ENCODE results near the gene LRG1. TPM values are rescaled to one million over a fixed set of nuclear protein-coding genes. Genes with fewer than 3 reads are reported as not detected.

LRG1 gene
- total RNA-seq, 2 donors from 2014 or later, result 0.41 to 13.5 TPM

DNA sequence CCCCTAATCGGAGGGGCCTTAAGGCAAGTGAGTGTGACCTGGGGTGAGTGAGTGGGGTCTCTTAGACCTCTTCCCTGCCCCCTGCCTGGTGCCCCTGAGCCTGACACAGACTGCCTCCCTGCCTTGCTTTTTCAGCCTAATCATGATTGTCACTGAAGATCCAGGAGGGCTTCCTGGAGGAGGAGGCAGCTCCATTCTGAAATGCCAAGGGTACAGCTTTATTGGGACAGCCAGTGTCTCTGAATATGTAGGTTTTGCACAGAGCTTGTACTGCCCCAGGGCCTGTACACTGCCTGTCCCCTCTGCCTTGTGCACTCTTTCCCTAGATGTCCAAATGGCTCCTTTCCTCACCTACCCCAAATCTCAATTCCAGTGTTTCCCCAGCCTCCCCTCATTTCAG, 45.7 kb upstream of the LRG1 start:
- H3K27me3 ChIP-seq (replicated peaks; ENCODE audit: insufficient read depth), result peaks cover 13% of the 10 kb centered on the region
- ATAC-seq (ENCODE audit: insufficient number of reproducible peaks, low FRiP score, low read depth) (no peak), DNase-seq (ENCODE audit: low spot score) (no peak)
- no peak overlapping the region for H3K4me3 ChIP-seq
- H3K4me1 ChIP-seq (ENCODE audit: control insufficient read depth in 1 of 2, low read depth in 2 of 2), result peaks cover 0 to 11% of the 10 kb centered on the region in 2 donors
- H3K9me3 ChIP-seq, result no peaks in the 10 kb centered on the region
- H3K27ac ChIP-seq, result no peak overlapping the region
- TF ChIP-seq, protein P1, sequence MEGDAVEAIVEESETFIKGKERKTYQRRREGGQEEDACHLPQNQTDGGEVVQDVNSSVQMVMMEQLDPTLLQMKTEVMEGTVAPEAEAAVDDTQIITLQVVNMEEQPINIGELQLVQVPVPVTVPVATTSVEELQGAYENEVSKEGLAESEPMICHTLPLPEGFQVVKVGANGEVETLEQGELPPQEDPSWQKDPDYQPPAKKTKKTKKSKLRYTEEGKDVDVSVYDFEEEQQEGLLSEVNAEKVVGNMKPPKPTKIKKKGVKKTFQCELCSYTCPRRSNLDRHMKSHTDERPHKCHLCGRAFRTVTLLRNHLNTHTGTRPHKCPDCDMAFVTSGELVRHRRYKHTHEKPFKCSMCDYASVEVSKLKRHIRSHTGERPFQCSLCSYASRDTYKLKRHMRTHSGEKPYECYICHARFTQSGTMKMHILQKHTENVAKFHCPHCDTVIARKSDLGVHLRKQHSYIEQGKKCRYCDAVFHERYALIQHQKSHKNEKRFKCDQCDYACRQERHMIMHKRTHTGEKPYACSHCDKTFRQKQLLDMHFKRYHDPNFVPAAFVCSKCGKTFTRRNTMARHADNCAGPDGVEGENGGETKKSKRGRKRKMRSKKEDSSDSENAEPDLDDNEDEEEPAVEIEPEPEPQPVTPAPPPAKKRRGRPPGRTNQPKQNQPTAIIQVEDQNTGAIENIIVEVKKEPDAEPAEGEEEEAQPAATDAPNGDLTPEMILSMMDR (IDR thresholded peaks at IDR 0.05), result no peak
- H3K36me3 ChIP-seq, result no peaks in the 10 kb centered on the region

DNA sequence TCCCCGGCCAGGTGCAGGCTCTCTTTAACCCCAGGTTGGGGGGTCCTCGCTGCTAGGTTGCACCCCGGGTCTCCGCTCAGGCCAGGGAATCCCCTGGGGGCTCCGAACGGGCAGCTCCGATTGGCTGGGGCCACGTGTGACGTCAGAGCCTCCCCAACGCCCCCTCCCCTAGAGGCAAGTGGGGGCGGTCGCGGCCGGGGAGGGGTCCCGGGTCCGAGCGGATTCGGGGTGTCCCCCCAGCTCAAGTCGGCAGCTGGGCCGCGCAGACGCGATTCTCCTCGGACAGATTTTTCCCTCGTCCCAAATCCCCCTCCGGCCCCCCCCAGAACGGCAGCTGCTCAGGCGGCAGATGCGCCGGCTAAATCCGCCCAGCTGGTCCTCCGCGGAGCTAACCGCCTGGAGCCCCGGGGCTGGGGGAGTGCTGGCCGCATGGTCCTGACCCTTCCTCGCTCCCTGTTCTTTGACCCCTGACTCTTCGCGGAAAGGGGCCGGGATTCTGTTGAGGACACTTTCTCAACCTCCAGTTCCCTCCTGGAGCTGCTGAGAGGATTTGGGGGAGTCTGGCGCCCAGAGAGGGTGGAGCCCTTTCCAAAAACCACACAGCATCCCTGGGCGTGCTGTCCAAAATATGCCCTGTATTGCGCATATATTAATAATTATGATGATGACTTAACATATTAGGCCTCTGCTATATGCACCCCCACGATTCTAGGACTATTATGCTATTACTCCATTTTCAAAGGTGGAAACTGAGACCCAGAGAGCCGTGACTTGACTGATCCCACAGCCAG, 45.0 kb upstream of the LRG1 start:
- TF ChIP-seq, protein P1 (IDR thresholded peaks at IDR 0.05), result no peak
- DNase-seq (ENCODE audit: low spot score) (no peak), ATAC-seq (ENCODE audit: insufficient number of reproducible peaks, low FRiP score, low read depth) (no peak)
- Histone ChIP-seq H3K9me3 (no peaks in the 10 kb centered on the region), H3K4me3 (peak overlapping the region; percentile 18), H3K27me3 (replicated peaks; ENCODE audit: insufficient read depth) (peaks cover 18% of the 10 kb centered on the region), H3K27ac (no peak overlapping the region), H3K4me1 (ENCODE audit: control insufficient read depth in 1 of 2, low read depth in 2 of 2) (peaks cover 0 to 11% of the 10 kb centered on the region in 2 donors), H3K36me3 (no peaks in the 10 kb centered on the region)

DNA sequence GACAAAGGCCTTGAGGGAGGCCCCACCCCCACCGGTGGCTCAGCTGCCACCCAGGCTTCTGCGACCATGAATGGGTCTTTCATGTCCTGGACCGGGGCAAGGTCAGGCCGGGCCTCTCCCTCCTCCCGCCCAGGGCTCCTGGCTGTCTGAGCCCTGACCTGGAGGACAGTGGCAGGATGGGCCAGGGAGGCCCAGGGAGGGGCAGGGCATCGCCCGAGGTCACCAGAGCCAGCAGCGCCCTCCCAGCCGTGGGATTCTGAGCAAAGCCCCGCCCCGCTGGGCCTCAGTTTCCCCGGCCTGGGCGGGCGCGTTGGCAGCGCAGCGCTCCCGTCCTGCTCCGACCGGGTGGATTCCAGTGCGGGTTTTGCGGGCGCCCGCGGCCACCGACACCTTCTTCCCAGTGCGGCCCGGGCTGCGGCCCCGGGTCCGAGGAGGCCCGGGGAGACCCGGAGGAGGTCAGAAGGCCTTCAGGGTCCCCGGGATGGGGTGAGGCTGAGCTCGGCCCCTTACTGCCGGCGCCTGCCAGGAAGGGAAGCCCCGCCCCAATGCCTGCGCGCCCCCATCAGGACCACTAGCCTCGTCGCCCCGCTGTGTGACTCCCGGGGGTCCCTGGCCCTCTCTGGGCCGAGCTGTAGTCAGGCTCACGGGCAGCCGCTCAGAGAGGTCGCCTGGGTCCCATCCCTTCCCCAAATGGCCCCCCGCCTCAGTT, 44.3 kb upstream of the LRG1 start:
- TF ChIP-seq, protein P1 (IDR thresholded peaks at IDR 0.05), result no peak
- H3K36me3 ChIP-seq, result no peaks in the 10 kb centered on the region
- H3K9me3 ChIP-seq, result no peaks in the 10 kb centered on the region
- peak overlapping the region; percentile 18 for H3K4me3 ChIP-seq
- H3K27ac ChIP-seq, result no peak overlapping the region
- DNase-seq (ENCODE audit: low spot score), result no peak
- H3K27me3 ChIP-seq (replicated peaks; ENCODE audit: insufficient read depth), result peaks cover 18% of the 10 kb centered on the region
- H3K4me1 ChIP-seq (ENCODE audit: control insufficient read depth in 1 of 2, low read depth in 2 of 2), result peaks cover 0 to 11% of the 10 kb centered on the region in 2 donors
- ATAC-seq (ENCODE audit: insufficient number of reproducible peaks, low FRiP score, low read depth), result no peak

DNA sequence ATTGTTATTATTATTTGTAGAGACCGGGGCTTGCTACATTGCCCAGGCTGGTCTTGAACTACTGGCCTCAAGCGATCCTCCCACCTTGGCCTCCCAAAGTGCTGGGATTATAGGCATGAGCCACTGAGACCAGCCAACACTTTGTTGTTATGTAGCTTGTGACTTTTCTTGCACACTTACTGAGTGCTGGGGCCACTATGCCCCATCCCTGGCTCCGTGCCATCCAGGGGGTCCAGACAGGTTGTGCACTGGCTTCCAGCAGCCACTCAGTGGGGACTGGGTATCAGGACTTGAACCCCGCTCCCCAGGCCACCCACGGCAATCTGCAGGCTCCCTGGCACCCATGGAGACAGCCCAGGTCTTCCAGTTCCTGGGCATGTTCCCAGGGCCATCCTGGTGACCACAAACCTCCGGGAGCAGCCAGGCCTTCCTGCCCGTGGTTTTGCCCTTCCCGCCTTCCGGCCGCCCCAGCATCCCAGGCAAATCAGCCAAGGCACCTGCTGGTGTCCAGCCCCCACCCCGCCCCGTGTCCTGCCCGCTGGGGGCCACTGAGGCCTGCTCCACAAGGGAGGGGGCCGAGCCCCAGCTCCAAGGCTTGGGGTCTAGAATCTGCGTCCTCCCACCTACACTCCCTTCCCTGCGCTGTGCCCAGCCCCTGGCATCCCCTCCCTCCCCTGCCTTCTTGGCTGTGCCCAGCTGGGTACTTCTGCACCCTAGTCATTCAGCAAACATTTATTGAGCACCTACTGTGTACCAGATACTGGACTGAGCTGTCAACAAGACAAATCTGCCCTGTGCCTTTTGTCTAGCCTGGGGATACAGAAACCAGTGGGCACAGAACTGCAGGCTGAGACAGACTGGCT, 43.4 kb upstream of the LRG1 start:
- Histone ChIP-seq H3K36me3 (no peaks in the 10 kb centered on the region), H3K27ac (no peak overlapping the region), H3K4me3 (no peak overlapping the region), H3K27me3 (replicated peaks; ENCODE audit: insufficient read depth) (peaks cover 18% of the 10 kb centered on the region), H3K4me1 (ENCODE audit: control insufficient read depth in 1 of 2, low read depth in 2 of 2) (peaks cover 0 to 11% of the 10 kb centered on the region in 2 donors), H3K9me3 (no peaks in the 10 kb centered on the region)
- DNase-seq (ENCODE audit: low spot score) (no peak), ATAC-seq (ENCODE audit: insufficient number of reproducible peaks, low FRiP score, low read depth) (no peak)
- TF ChIP-seq, protein P1 (IDR thresholded peaks at IDR 0.05), result no peak
